IMR-90 (cell line): ENCODE results near the gene SLC5A2. TPM values are rescaled to one million over a fixed set of nuclear protein-coding genes. Genes with fewer than 3 reads are reported as not detected.
"Not testable (repeated sequence)": the region's sequence is repeated elsewhere in the genome, so short reads cannot be mapped to it uniquely, and the experiment has no call there.

Experiments used
- ATAC-seq: fragments of 200-7000 bp; cut with Tn5 transposase; 2 replicates; pipeline ENCODE4 v1.9.1; 2020; ENCODE audit warnings: low read depth, mild to moderate bottlenecking, moderate library complexity
- BruUV-seq: library from RNA; stranded (reverse); fragments of 400-500 nt; replicated peaks from 2 replicates; lab custom pipeline; 2021; lab: Mats Ljungman, UMichigan
- CTCF ChIA-PET: fragments of 300-600 bp; formaldehyde crosslinking; extraction: SDS; loops from one replicate; lab custom pipeline; 2021; ENCODE audit warnings: antibody characterized with exemption; lab: Yijun Ruan, JAX
- POLR2A ChIA-PET: fragments of 300-600 bp; sonication (Branson Sonifier 250); formaldehyde crosslinking; loops from one replicate; lab custom pipeline; 2022; ENCODE audit warnings: antibody characterized with exemption; ENCODE audit not compliant: unreplicated experiment; lab: Charles Lee
- DNase-seq: peaks from one replicate; pipeline ENCODE4 v3.0.0; 2013
- H2AFZ ChIP-seq: replicated peaks from 2 replicates; pipeline ENCODE3; 2013; ENCODE audit warnings: low read length, mild to moderate bottlenecking; ENCODE audit not compliant: poor library complexity
- H2AK5ac ChIP-seq: 2 replicates; pipeline ENCODE4 v1.6.1; 2013; ENCODE audit warnings: low read depth, low read length, inconsistent platforms
- H2AK9ac ChIP-seq: replicated peaks from 2 replicates; pipeline ENCODE3; 2013; ENCODE audit warnings: mild to moderate bottlenecking, low read depth, low read length, moderate library complexity; ENCODE audit not compliant: poor library complexity
- H2BK120ac ChIP-seq: 2 replicates; pipeline ENCODE4 v1.6.1; 2013; ENCODE audit warnings: low read depth, low read length, inconsistent platforms
- H2BK15ac ChIP-seq: 3 replicates; pipeline ENCODE4 v1.6.1; 2013; ENCODE audit warnings: low read depth, low read length, inconsistent platforms
- H2BK20ac ChIP-seq: 2 replicates; pipeline ENCODE4 v1.6.1; 2013; ENCODE audit warnings: low read depth, mild to moderate bottlenecking, inconsistent platforms, low read length, moderate library complexity
- H2BK5ac ChIP-seq: 2 replicates; pipeline ENCODE4 v1.6.1; 2013; ENCODE audit warnings: mild to moderate bottlenecking, low read depth, low read length, inconsistent platforms; ENCODE audit not compliant: poor library complexity, severe bottlenecking
- H3K14ac ChIP-seq: replicated peaks from 2 replicates; pipeline ENCODE4 v1.6.1; 2013; ENCODE audit warnings: low read depth, low read length, inconsistent platforms
- H3K18ac ChIP-seq: 2 replicates; pipeline ENCODE4 v1.6.1; 2013; ENCODE audit warnings: low read depth, low read length, control low read depth
- H3K23ac ChIP-seq: 2 replicates; pipeline ENCODE4 v1.6.1; 2013; ENCODE audit warnings: low read depth, low read length, inconsistent platforms
- H3K27ac ChIP-seq: 2 replicates; pipeline ENCODE4 v1.5.1; 2013; ENCODE audit warnings: mild to moderate bottlenecking, control low read depth, low read length; ENCODE audit not compliant: insufficient read depth
- H3K27me3 ChIP-seq: 2 replicates; pipeline ENCODE4 v1.6.1; 2013; ENCODE audit warnings: low read length; ENCODE audit not compliant: control insufficient read depth, insufficient read depth
- H3K36me3 ChIP-seq: 2 replicates; pipeline ENCODE4 v1.6.1; 2013; ENCODE audit warnings: low read length, mixed read lengths; ENCODE audit not compliant: control insufficient read depth, insufficient read depth
- H3K4ac ChIP-seq: 2 replicates; pipeline ENCODE4 v1.6.1; 2013; ENCODE audit warnings: low read depth, low read length, inconsistent platforms
- H3K4me1 ChIP-seq: 2 replicates; pipeline ENCODE4 v1.6.1; 2013; ENCODE audit warnings: low read length, mixed read lengths; ENCODE audit not compliant: control insufficient read depth, insufficient read depth
- H3K4me2 ChIP-seq: 2 replicates; pipeline ENCODE4 v1.6.1; 2013; ENCODE audit warnings: low read depth, mild to moderate bottlenecking, control low read depth, low read length, moderate library complexity
- H3K4me3 ChIP-seq: 2 replicates; pipeline ENCODE4 v1.5.1; 2013; ENCODE audit warnings: low read depth, mild to moderate bottlenecking, control low read depth, low read length, moderate library complexity; ENCODE audit not compliant: insufficient read depth
- H3K56ac ChIP-seq: 2 replicates; pipeline ENCODE4 v1.6.1; 2013; ENCODE audit warnings: low read length, inconsistent platforms; ENCODE audit not compliant: insufficient read depth; ENCODE audit errors: extremely low read depth
- H3K79me1 ChIP-seq, 2 experiments: 2 replicates each; pipeline ENCODE4 v1.6.1; 2013; ENCODE audit warnings: low read length in 2 of 2, inconsistent platforms in 1 of 2, low read depth in 1 of 2
- H3K9ac ChIP-seq: 2 replicates; pipeline ENCODE4 v1.6.1; 2013; ENCODE audit warnings: low read depth, low read length, control low read depth
- H3K9me1 ChIP-seq: 2 replicates; pipeline ENCODE4 v1.6.1; 2013; ENCODE audit warnings: low read length, inconsistent platforms; ENCODE audit not compliant: insufficient read depth
- H3K9me3 ChIP-seq: 2 replicates; pipeline ENCODE4 v1.6.1; 2013; ENCODE audit warnings: low read length; ENCODE audit not compliant: control insufficient read depth, insufficient read depth
- H4K20me1 ChIP-seq: 2 replicates; pipeline ENCODE4 v1.6.1; 2013; ENCODE audit warnings: low read length, inconsistent platforms; ENCODE audit not compliant: insufficient read depth
- H4K5ac ChIP-seq: 2 replicates; pipeline ENCODE4 v1.6.1; 2013; ENCODE audit warnings: mild to moderate bottlenecking, low read depth, low read length, control low read depth
- H4K8ac ChIP-seq, 2 experiments: 2 replicates each; pipeline ENCODE4 v1.6.1; 2013; ENCODE audit warnings: low read depth in 2 of 2, low read length in 2 of 2, control low read depth in 1 of 2, inconsistent platforms in 1 of 2
- H4K91ac ChIP-seq: 2 replicates; pipeline ENCODE4 v1.6.1; 2013; ENCODE audit warnings: low read depth, low read length, inconsistent platforms; ENCODE audit not compliant: insufficient read depth
- WGBS, 2 experiments: methylation state at CpG; one replicate each; pipeline versions ENCODE4 v1.1.5 to v1.1.7; 2013; ENCODE audit warnings: missing lambda C conversion rate in 2 of 2; ENCODE audit not compliant: insufficient read length in 1 of 2; ENCODE audit errors: extremely low coverage in 2 of 2; 5-methylcytosine and 5-hydroxymethylcytosine counted together
- dilution Hi-C: fragments of 300-500 bp; cut with HindIII; formaldehyde crosslinking; loops from one replicate; pipeline ENCODE4 v1.14.3; 2018; ENCODE audit warnings: low sequenced_read_pairs; ENCODE audit not compliant: unreplicated experiment
- in situ Hi-C: fragments of 300-500 bp; cut with MboI; formaldehyde crosslinking; loops from 3 replicates; pipeline ENCODE4 v1.14.3; 2019; ENCODE audit warnings: low sequenced_read_pairs, inconsistent platforms, mixed read lengths
- intact Hi-C: fragments of 100-400 bp; cut with micrococcal nuclease; formaldehyde crosslinking; loops from 2 replicates; pipeline ENCODE4 v1.10.0; 2022
- polyA plus RNA-seq, 3 experiments: library from polyadenylated mRNA; depleted of rRNA; stranded (reverse); fragments of >200 nt; gene quantifications; 2 replicates each; pipeline ENCODE4 v1.2.3, GENCODE V29; 2012; ENCODE audit warnings: low replicate concordance in 1 of 3
- total RNA-seq: library from RNA; depleted of rRNA; stranded (reverse); fragments of >200 nt; gene quantifications from 2 replicates; pipeline ENCODE4 v1.2.3, GENCODE V29; 2012

SLC5A2 gene
- total and polyA plus RNA-seq, 2 of the 4 experiments (the other 2 are of a cell fraction): not detected

GRCh38 chr16:31538243-31538598 lies 55.3 kb downstream of the SLC5A2 start:
- DNase-seq, H3K36me3 ChIP-seq, dilution Hi-C loops, H3K79me1 ChIP-seq, H4K91ac ChIP-seq, ATAC-seq, H3K4ac ChIP-seq, H2BK20ac ChIP-seq, in situ Hi-C loops, H3K9me1 ChIP-seq, H2AK9ac ChIP-seq, H3K4me2 ChIP-seq, H3K4me3 ChIP-seq, H2BK15ac ChIP-seq, POLR2A ChIA-PET, H4K5ac ChIP-seq, H3K9me3 ChIP-seq, H4K20me1 ChIP-seq, H2BK5ac ChIP-seq, H3K23ac ChIP-seq, H4K8ac ChIP-seq, intact Hi-C loops, H3K56ac ChIP-seq, H2AFZ ChIP-seq, H3K27ac ChIP-seq, H3K9ac ChIP-seq, BruUV-seq, H2BK120ac ChIP-seq, H3K18ac ChIP-seq, H3K4me1 ChIP-seq, H2AK5ac ChIP-seq, H3K14ac ChIP-seq: not testable (repeated sequence)
- CTCF ChIA-PET: interaction anchor here (0.6 kb wide), 1 partner anchor 47 kb away, joined by 4 read pairs; no protein-coding TSS in a partner anchor
- peaks cover 23% of the 10 kb centered on the region for H3K27me3 ChIP-seq
- WGBS, 2 experiments: no CpG with 5 or more reads among the region's 7 CpGs

GRCh38 chr16:31539762-31540161 lies 56.8 kb downstream of the SLC5A2 start:
- H3K14ac ChIP-seq, H2BK20ac ChIP-seq, H3K9ac ChIP-seq, H2AK9ac ChIP-seq, H3K56ac ChIP-seq, H2AFZ ChIP-seq, H4K91ac ChIP-seq, H3K79me1 ChIP-seq, H3K9me1 ChIP-seq, H4K5ac ChIP-seq, H3K9me3 ChIP-seq, dilution Hi-C loops, BruUV-seq, H2BK5ac ChIP-seq, H2BK120ac ChIP-seq, CTCF ChIA-PET, POLR2A ChIA-PET, H2BK15ac ChIP-seq, H3K4me1 ChIP-seq, H3K4me3 ChIP-seq, H2AK5ac ChIP-seq, H4K8ac ChIP-seq, H3K4ac ChIP-seq, H3K36me3 ChIP-seq, in situ Hi-C loops, H4K20me1 ChIP-seq, H3K4me2 ChIP-seq, DNase-seq, H3K27ac ChIP-seq, H3K23ac ChIP-seq, ATAC-seq, H3K18ac ChIP-seq: not testable (repeated sequence)
- peaks cover 23% of the 10 kb centered on the region for H3K27me3 ChIP-seq
- no CpG with 5 or more reads among the region's 4 CpGs for WGBS, 2 experiments
- intact Hi-C loops: loop anchor here (10.0 kb wide), 1 partner anchor 115 kb away; no protein-coding TSS in a partner anchor
